ENCODE measurements around the gene OR56B1.
"Not testable (repeated sequence)": the region's sequence is repeated elsewhere in the genome, so short reads cannot be mapped to it uniquely, and the experiment has no call there.

Gene OR56B1

GRCh38 chr11:5736396-5736795, at the start of gene OR56B1:
OR56B1 (plus strand) TSS chr11:5736448; CDS start chr11:5736517, 69 bp downstream.
- TF ChIP-seq CTCF (conservative IDR thresholded peaks at IDR 0.05) = no peak
- no peak within 1 kb of the TSS for H3K27ac ChIP-seq

GRCh38 chr11:5688482-5688881, 47.8 kb upstream of the OR56B1 start:
- H3K27ac ChIP-seq = no peak overlapping the region

GRCh38 chr11:5689551-5689983, 46.7 kb upstream of the OR56B1 start, which contains the start of gene TRIM22:
TRIM22 (plus strand) TSS chr11:5689790; CDS start chr11:5696233, 6,443 bp downstream.
- TF ChIP-seq CTCF (conservative IDR thresholded peaks at IDR 0.05) = no peak
- H3K27ac ChIP-seq = no peak within 1 kb of the TSS

More at GRCh38 chr11:5688482-5688881, 47.8 kb upstream of the OR56B1 start:
- no peak for TF ChIP-seq CTCF (conservative IDR thresholded peaks at IDR 0.05)

- TF ChIP-seq CTCF (conservative IDR thresholded peaks at IDR 0.05) = no peak
- no peak overlapping the region for H3K27ac ChIP-seq
Observed at GRCh38 chr11:5690216-5690615, 46.0 kb upstream of the OR56B1 start.

GRCh38 chr11:5690736-5691135, 45.5 kb upstream of the OR56B1 start:
- TF ChIP-seq CTCF (conservative IDR thresholded peaks at IDR 0.05) = no peak
- no peak overlapping the region for H3K27ac ChIP-seq

GRCh38 chr11:5691238-5691963, 44.8 kb upstream of the OR56B1 start:
- not testable (repeated sequence) for H3K27ac ChIP-seq

GRCh38 chr11:5691964-5692361, 44.3 kb upstream of the OR56B1 start:
- no peak overlapping the region for H3K27ac ChIP-seq
- TF ChIP-seq CTCF (conservative IDR thresholded peaks at IDR 0.05) = no peak

- no peak overlapping the region for H3K27ac ChIP-seq
Observed at GRCh38 chr11:5694642-5695041, 41.6 kb upstream of the OR56B1 start.

More at GRCh38 chr11:5694642-5695041, 41.6 kb upstream of the OR56B1 start:
- TF ChIP-seq CTCF (conservative IDR thresholded peaks at IDR 0.05) = no peak

Data from VCaP (cell line).